Endometrial microvascular endothelial cells (primary cell): ENCODE data around the gene DGKI. TPM values are rescaled to one million over a fixed set of nuclear protein-coding genes. Genes with fewer than 3 reads are reported as not detected.

Experiments used
- in situ Hi-C: cut with HindIII; loops from 2 replicates; pipeline ENCODE4 v1.10.0; 2017; ENCODE audit warnings: low sequenced_read_pairs, low pct_unique_long_range_greater_than_20kb; ENCODE audit errors: inconsistent ontology term
- total RNA-seq: library from RNA; depleted of rRNA; stranded (reverse); fragments of >200 nt; gene quantifications from one replicate; pipeline ENCODE4 v1.2.3, GENCODE V29; 2015; ENCODE audit errors: inconsistent ontology term

Gene DGKI
- total RNA-seq, 1 donor from 2014 or later: not detected

DNA sequence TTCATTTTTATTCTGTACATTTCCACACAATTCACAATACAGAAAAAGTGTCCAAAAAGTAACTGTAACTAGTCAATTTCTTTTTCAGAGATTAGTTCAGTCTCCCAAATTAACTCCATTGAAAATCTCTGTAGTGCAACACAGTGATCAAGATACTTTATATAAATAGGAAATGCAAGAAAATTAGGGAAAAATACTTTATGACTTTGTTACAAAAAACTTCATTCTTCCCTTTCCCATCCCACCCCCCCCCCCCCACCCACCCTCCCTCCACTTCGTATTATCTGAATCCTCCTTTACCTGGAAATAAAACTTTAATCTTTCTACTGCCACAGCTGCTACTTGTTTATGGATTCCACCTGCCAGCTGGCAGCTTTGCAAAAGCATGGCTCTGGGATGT, 465.7 kb downstream of the DGKI start:
- in situ Hi-C loops: no loop called here

- in situ Hi-C loops: no loop called here
Observed at GRCh38 chr7:137373507-137373906, 473.3 kb downstream of the DGKI start.

DNA sequence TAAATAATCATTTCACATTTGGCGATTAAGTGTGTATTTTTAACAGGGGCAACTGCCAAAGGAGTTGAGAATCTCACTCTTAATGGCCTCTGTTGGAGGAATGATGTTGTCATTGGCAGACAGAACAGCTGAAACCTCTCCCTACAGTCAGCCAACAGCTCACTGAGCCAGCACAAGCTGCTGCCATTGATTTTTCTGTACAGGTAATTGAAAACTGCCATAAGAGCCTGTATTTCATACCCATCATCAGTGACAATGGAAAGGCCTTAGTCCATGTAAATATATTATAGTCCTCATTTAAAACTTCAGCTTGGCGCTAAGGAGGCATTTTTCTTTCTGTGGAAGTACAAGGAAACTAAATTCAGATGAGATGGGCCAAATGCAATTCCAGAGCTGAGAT, 475.2 kb downstream of the DGKI start:
- in situ Hi-C loops: no loop called here

DNA sequence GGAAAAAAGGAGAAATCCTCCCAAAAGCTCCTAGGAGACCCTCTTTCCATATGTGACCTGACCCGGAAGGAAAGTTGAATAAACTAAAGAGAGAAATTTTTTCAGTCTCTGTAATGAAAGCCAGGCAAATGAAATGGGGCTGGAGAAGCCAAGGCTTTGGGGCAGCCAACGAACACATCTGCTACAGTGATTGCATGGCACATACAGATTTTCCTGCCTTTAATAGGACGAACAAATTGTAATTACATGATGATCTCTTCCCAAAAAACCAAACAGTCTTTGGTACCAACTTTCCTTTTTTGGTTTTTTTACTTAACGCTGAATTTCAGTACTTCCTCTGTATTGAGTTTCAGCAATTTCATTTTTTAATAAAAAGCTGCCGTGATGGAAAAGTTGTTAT, 479.8 kb downstream of the DGKI start:
- in situ Hi-C loops: no loop called here

- in situ Hi-C loops: no loop called here
Observed at GRCh38 chr7:137363683-137364082, 483.1 kb downstream of the DGKI start.

- in situ Hi-C loops: no loop called here
Observed at GRCh38 chr7:137360087-137360679, 486.6 kb downstream of the DGKI start.

DNA sequence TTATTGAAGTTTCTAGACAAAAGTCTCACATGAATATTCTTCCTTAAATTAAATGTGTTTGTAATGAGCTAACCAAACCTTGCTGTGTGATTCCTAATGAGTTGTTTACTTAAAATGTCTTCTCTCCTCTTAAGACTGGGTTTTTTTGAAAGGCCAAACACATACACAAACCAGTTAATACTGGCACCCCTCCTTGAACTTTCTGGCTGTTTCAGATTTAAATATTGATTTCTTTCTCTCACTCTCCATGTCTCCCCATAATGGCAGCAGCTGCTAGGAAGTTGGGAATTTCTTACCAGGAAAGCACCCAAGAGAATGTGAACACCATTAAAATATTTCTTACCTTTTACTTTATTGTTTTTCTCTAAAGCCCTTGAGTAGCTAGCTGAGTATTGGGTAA, 491.8 kb downstream of the DGKI start:
- in situ Hi-C loops: no loop called here

GRCh38 chr7:137354396-137354795, 492.4 kb downstream of the DGKI start:
- in situ Hi-C loops: no loop called here

- in situ Hi-C loops: no loop called here
Observed at GRCh38 chr7:137351941-137352340, 494.8 kb downstream of the DGKI start.

DNA sequence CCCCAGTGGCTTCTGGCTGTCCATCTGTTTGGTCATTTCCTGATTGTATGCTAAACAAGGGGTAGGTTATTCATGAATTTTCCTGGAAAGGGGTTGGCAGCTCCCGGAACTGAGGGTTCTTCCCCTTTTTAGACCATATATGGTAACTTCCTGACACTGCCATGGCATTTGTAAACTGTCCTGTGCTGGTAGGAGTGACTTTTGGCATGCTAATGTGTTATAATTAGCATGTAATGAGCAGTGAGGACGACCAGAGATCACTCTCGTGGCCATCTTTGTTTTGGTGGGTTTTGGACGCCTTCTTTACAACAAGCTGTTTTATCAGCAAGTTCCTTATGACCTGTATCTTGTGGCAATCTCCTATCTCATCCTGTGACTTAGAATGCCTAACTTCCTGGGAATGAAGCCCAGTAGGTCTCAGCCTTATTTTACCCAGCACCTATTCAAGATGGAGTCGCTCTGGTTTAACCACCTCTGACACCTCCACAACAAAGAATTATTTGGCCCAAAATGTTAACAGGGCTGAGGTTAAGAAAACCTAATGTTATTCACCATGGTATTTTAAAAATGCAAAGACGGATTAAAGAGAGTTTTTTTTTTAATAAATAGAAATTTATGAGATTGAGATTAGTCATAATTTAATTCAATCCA, 500.9 kb downstream of the DGKI start:
- in situ Hi-C loops: no loop called here

DNA sequence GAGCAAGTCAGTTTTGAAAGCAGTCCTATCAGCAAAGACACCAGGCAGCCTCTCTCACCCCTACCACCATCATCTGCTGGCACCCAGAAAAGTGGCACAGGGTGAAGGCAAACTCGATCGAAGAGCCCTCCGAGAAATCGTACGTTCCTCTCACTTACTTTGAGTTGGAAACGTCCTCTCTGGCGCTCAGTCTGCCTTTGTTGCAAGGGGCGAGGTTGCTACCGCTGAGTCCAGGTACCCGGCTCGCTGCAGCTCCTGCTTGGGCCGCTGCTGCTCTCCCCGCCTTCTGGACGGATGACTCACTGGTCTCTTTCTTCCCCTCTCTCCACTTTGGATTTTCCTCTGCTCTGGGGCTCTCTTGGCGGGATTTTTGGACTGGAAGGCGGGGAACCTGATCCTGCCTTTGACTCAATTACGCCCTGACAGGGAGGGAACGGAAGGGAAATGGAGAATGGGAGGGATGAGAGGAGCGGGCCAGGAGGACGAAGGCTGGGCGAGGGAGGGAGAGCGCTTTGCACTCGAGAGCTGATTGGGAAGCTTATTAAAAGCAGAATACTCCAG, 503.4 kb downstream of the DGKI start, which contains the start of gene PTN:
TSS of gene PTN (minus strand) at position 453 of the 561 bp plus-strand sequence. CDS start 88,760 bp downstream, outside the sequence.
- in situ Hi-C loops: no loop called here

- in situ Hi-C loops: no loop called here
Observed at GRCh38 chr7:137342828-137343261, 503.9 kb downstream of the DGKI start.

- in situ Hi-C loops: no loop called here
Observed at GRCh38 chr7:137342265-137342664, 504.5 kb downstream of the DGKI start.

DNA sequence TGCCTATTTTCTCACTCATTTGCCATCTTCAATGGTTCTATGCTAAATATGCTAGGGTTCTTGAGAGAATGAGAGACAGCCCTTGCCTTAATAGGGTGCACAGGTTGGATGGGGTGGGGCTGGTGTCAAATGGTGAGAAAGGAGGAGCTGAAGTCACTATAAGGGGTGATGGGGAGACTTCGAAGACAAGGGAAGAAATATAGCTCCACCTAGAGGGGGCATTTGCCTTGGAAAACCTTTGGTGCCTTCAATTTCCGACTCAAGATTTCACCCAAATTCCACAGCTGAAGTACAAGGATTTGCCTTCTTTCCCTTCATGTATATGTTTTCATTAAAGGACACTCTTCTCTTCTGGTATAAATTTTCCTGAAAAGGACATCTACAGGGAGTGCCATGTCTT, 508.9 kb downstream of the DGKI start:
- in situ Hi-C loops: no loop called here

GRCh38 chr7:137335814-137336213, 511.0 kb downstream of the DGKI start:
- in situ Hi-C loops: no loop called here

- in situ Hi-C loops: no loop called here
Observed at GRCh38 chr7:137331378-137331777, 515.4 kb downstream of the DGKI start.

Other genes with a start within 250 kb of the DGKI start
- gene CREB3L2, start 155.1 kb upstream of the DGKI start, total RNA-seq: 38.9 TPM
- not detected for gene AKR1D1, start 229.5 kb upstream of the DGKI start, total RNA-seq